GM12878 (cell line): ENCODE data around the gene SHANK3. TPM values are rescaled to one million over a fixed set of nuclear protein-coding genes. Genes with fewer than 3 reads are reported as not detected.
"Not testable (repeated sequence)": the region's sequence is repeated elsewhere in the genome, so short reads cannot be mapped to it uniquely, and the experiment has no call there.

Experiments
- ATAC-seq: fragments of 200-7000 bp; cut with Tn5 transposase; 3 replicates; pipeline ENCODE4 v1.9.1; 2020; ENCODE audit warnings: mild to moderate bottlenecking, moderate library complexity
- BruUV-seq: library from RNA; stranded (reverse); fragments of 400-500 nt; replicated peaks from 2 replicates; lab custom pipeline; 2021; lab: Mats Ljungman, UMichigan
- CTCF ChIA-PET: fragments of 300-600 bp; sonication (Branson Sonifier 250); formaldehyde crosslinking; extraction: SDS; loops from one replicate; lab custom pipeline; 2021; ENCODE audit warnings: inconsistent platforms; lab: Yijun Ruan, JAX
- POLR2A ChIA-PET: fragments of 350-600 bp; formaldehyde crosslinking; extraction: SDS; loops from one replicate; lab custom pipeline; 2021; ENCODE audit warnings: inconsistent platforms; lab: Charles Lee
- RAD21 ChIA-PET: fragments of 300-600 bp; sonication (Branson Sonifier 250); formaldehyde crosslinking; loops from one replicate; lab custom pipeline; 2023; ENCODE audit warnings: antibody characterized with exemption; ENCODE audit not compliant: unreplicated experiment; lab: Charles Lee
- SMC1A ChIA-PET: fragments of 300-600 bp; sonication (Branson Sonifier 250); formaldehyde crosslinking; loops from one replicate; lab custom pipeline; 2023; ENCODE audit not compliant: unreplicated experiment, uncharacterized antibody; lab: Charles Lee
- DNase-seq: peaks from one replicate; pipeline ENCODE4 v3.0.0-alpha.2; 2011; ENCODE audit warnings: low read depth, low spot score
- FAIRE-seq: peaks from 3 replicates; lab custom pipeline; 2011; peaks lifted over from hg19 to GRCh38; lab: Jason Lieb, UNC
- H2AFZ ChIP-seq: 2 replicates; pipeline ENCODE4 v1.6.0; 2011; ENCODE audit warnings: low read depth, low read length, control low read depth; ENCODE audit not compliant: control insufficient read depth
- H3K27ac ChIP-seq: 2 replicates; pipeline ENCODE4 v1.5.1; 2011; ENCODE audit warnings: control low read depth; ENCODE audit not compliant: control insufficient read depth, insufficient read depth
- H3K27me3 ChIP-seq, 2 experiments: replicated peaks in 1 of 2; 2 replicates each; pipeline versions ENCODE4 v1.6.0 to v1.6.1; 2011; ENCODE audit warnings: low read length in 1 of 2; ENCODE audit not compliant: control insufficient read depth in 2 of 2, insufficient read depth in 2 of 2
- H3K36me3 ChIP-seq, 2 experiments: 2 replicates each; pipeline ENCODE4 v1.5.1; 2011; ENCODE audit warnings: low read length in 1 of 2; ENCODE audit not compliant: control insufficient read depth in 2 of 2, insufficient read depth in 2 of 2
- H3K4me1 ChIP-seq: 2 replicates; pipeline ENCODE4 v1.6.1; 2011; ENCODE audit warnings: mild to moderate bottlenecking, low read length, moderate library complexity, mixed read lengths; ENCODE audit not compliant: control insufficient read depth, insufficient read depth
- H3K4me2 ChIP-seq: 2 replicates; pipeline ENCODE4 v1.6.0; 2011; ENCODE audit warnings: control low read depth; ENCODE audit not compliant: control insufficient read depth, insufficient read depth
- H3K4me3 ChIP-seq: fragments of 200-600 bp; sonication (generic); 2 replicates; pipeline ENCODE4 v1.5.1; 2016
- H3K79me2 ChIP-seq: 2 replicates; pipeline ENCODE4 v1.6.0; 2011; ENCODE audit warnings: low read length; ENCODE audit not compliant: control insufficient read depth, insufficient read depth
- H3K9ac ChIP-seq: 2 replicates; pipeline ENCODE4 v1.8.0; 2011; ENCODE audit warnings: low read length, control low read depth, mixed read lengths; ENCODE audit not compliant: control insufficient read depth, insufficient read depth
- H3K9me3 ChIP-seq: replicated peaks from 3 replicates; pipeline ENCODE4 v1.5.1; 2011; ENCODE audit warnings: mild to moderate bottlenecking, low read length; ENCODE audit not compliant: control insufficient read depth, insufficient read depth
- H4K20me1 ChIP-seq: 2 replicates; pipeline ENCODE4 v1.6.0; 2011; ENCODE audit not compliant: control insufficient read depth, insufficient read depth
- BRCA1 ChIP-seq: IDR thresholded peaks from 2 replicates; pipeline ENCODE4 v1.6.1; 2011; ENCODE audit warnings: low read depth, low read length, improper control_type of control experiment
- ZBTB11 ChIP-seq: fragments of 450-650 bp; formaldehyde crosslinking; IDR thresholded peaks from 2 replicates; pipeline ENCODE4 v1.5.0; 2022; ENCODE audit warnings: mild to moderate bottlenecking, missing genetic modification characterization
- WGBS: methylation state at CpG from one replicate; pipeline ENCODE4 v1.1.6; 2016; ENCODE audit warnings: low lambda C conversion rate; ENCODE audit not compliant: insufficient replicate concordance, insufficient coverage; ENCODE audit errors: missing lambda C conversion rate; 5-methylcytosine and 5-hydroxymethylcytosine counted together
- in situ Hi-C: fragments of 300-500 bp; cut with MboI; formaldehyde crosslinking; loops from 9 replicates; pipeline ENCODE4 v1.14.3; 2018; ENCODE audit warnings: mixed read lengths
- intact Hi-C: fragments of 100-400 bp; cut with micrococcal nuclease; formaldehyde crosslinking; loops from one replicate; pipeline ENCODE4 v1.14.2; 2022; ENCODE audit not compliant: unreplicated experiment
- polyA plus RNA-seq, 11 experiments: library from polyadenylated mRNA; depleted of rRNA in 4 of 11; unstranded in 6 of 11; stranded (reverse) in 5 of 11; fragments of >200 nt; fragmentation: Nextera tagmentation in 4 of 11; fragmentation: Illumina TruSeq in 1 of 11; extraction: Ambion mirVana in 4 of 11; extraction: Trizol in 1 of 11; gene quantifications; 1 replicate in 1 of 11; 2 replicates in 10 of 11; pipeline versions ENCODE4 v1.2.1 to v1.2.3, GENCODE V29; 2011 to 2016; ENCODE audit warnings: inconsistent platforms in 2 of 11, missing spikeins in 2 of 11, low read depth in 1 of 11
- total RNA-seq, 4 experiments: library from RNA; depleted of rRNA in 3 of 4; stranded (reverse); fragments of >200 nt in 3 of 4; fragmentation: Illumina TruSeq in 1 of 4; extraction: Trizol in 1 of 4; gene quantifications; 2 replicates each; pipeline versions ENCODE4 v1.2.1 to v1.2.3, GENCODE V29; 2013 to 2021

SHANK3 gene
- total and polyA plus RNA-seq, 10 of the 15 experiments (the other 5 are each of a cell fraction or from before 2014, with no cell fraction given) = under 0.01 to 0.10 (median 0.05) TPM; not detected in 6

GRCh38 chr22:50653256-50653655 is 19.4 kb upstream of the SHANK3 start (continued):
- TF ChIP-seq ZBTB11 (no peak), BRCA1 (no peak)

- H3K9me3 ChIP-seq, H3K4me3 ChIP-seq, intact Hi-C loops, H4K20me1 ChIP-seq, H3K4me2 ChIP-seq, H2AFZ ChIP-seq, in situ Hi-C loops, RAD21 ChIA-PET, H3K4me1 ChIP-seq, ATAC-seq, H3K27ac ChIP-seq, H3K79me2 ChIP-seq, FAIRE-seq, DNase-seq, H3K36me3 ChIP-seq, H3K9ac ChIP-seq, POLR2A ChIA-PET, H3K27me3 ChIP-seq, BruUV-seq, SMC1A ChIA-PET: not testable (repeated sequence)
- 16% methylated on average over 6 of the region's 6 CpGs for WGBS
- CTCF ChIA-PET = interaction anchor here (1.6 kb wide), 1 partner anchor 33 kb away, joined by 3 read pairs; no protein-coding TSS in a partner anchor
Observed at GRCh38 chr22:50654664-50655063, 18.0 kb upstream of the SHANK3 start.
